Left lobe of liver (tissue), 2 donors: Measurements from ENCODE around the gene SORD. TPM values are rescaled to one million over a fixed set of nuclear protein-coding genes. Genes with fewer than 3 reads are reported as not detected.
"Not testable (repeated sequence)": the region's sequence is repeated elsewhere in the genome, so short reads cannot be mapped to it uniquely, and the experiment has no call there.

Experiments used
- ATAC-seq: fragments of 200-7000 bp; cut with Tn5 transposase; one replicate; pipeline ENCODE4 v1.9.1; 2020; ENCODE audit warnings: mild to moderate bottlenecking, moderate library complexity
- DNase-seq: peaks from one replicate; pipeline ENCODE4 v3.0.0-alpha.2; 2020; ENCODE audit warnings: low spot score
- total RNA-seq: library from RNA; stranded (reverse); gene quantifications from one replicate; pipeline ENCODE4 v1.2.1, GENCODE V29; 2021
- donor health status: DM: no; HTN: no; CAD: no; lungs with moderate emphysema.
- donor health status: DM: no; HTN: yes; CAD: no.

Gene SORD
- total RNA-seq, 1 donor from 2014 or later = 342 TPM

GRCh38 chr15:45093622-45094357 lies 70.8 kb downstream of the SORD start:
- no peak for DNase-seq
- ATAC-seq = no peak

- ATAC-seq (no peak), DNase-seq (no peak)
These were observed 71.3 kb downstream of the SORD start for GRCh38 chr15:45094358-45094730.

GRCh38 chr15:45095661-45096060 lies 72.7 kb downstream of the SORD start:
- DNase-seq (no peak), ATAC-seq (no peak)

GRCh38 chr15:45097466-45097865 lies 74.5 kb downstream of the SORD start:
- ATAC-seq (no peak), DNase-seq (no peak)

- no peak for ATAC-seq
- DNase-seq = no peak
These were observed 76.7 kb downstream of the SORD start for GRCh38 chr15:45099549-45100165.

GRCh38 chr15:45100884-45101625 lies 78.1 kb downstream of the SORD start:
- DNase-seq (no peak), ATAC-seq (no peak)

GRCh38 chr15:45101749-45102148 lies 78.8 kb downstream of the SORD start:
- ATAC-seq = no peak
- no peak for DNase-seq

- DNase-seq (no peak), ATAC-seq (no peak)
These were observed 79.2 kb downstream of the SORD start for GRCh38 chr15:45102226-45102625.

GRCh38 chr15:45104170-45104569 lies 81.2 kb downstream of the SORD start:
- ATAC-seq, DNase-seq: not testable (repeated sequence)

GRCh38 chr15:45105586-45105985 lies 82.6 kb downstream of the SORD start:
- DNase-seq = no peak
- no peak for ATAC-seq

GRCh38 chr15:45106002-45106790 lies 83.2 kb downstream of the SORD start:
- DNase-seq (no peak), ATAC-seq (no peak)

GRCh38 chr15:45107941-45108630 lies 85.1 kb downstream of the SORD start:
- DNase-seq (no peak), ATAC-seq (no peak)

GRCh38 chr15:45110256-45110820 lies 87.3 kb downstream of the SORD start:
- no peak for DNase-seq
- no peak for ATAC-seq

GRCh38 chr15:45111390-45112142 lies 88.6 kb downstream of the SORD start:
- ATAC-seq (peak; percentile 22), DNase-seq (no peak)

- no peak for DNase-seq
These were observed 89.2 kb downstream of the SORD start for GRCh38 chr15:45112143-45112590.

GRCh38 chr15:45112591-45113379 lies 89.8 kb downstream of the SORD start:
- ATAC-seq = peak; percentile 21
- no peak for DNase-seq

More at GRCh38 chr15:45112143-45112590, 89.2 kb downstream of the SORD start:
- no peak for ATAC-seq

- DNase-seq = no peak
These were observed 90.5 kb downstream of the SORD start for GRCh38 chr15:45113380-45113990.

More at GRCh38 chr15:45113380-45113990, 90.5 kb downstream of the SORD start:
- ATAC-seq = no peak
